AG10803 (cell line): ENCODE data around the gene PPP1R3A.

ENCODE experiments used
- DNase-seq: peaks from one replicate; pipeline ENCODE4 v3.0.0; 2010; ENCODE audit warnings: low read depth
- H3K4me3 ChIP-seq: 2 replicates; pipeline ENCODE4 v1.5.1; 2011; ENCODE audit warnings: mild to moderate bottlenecking, low read length, control low read depth
- TF ChIP-seq, protein P1 (sequence below): conservative IDR thresholded peaks from 2 replicates; pipeline ENCODE4 v1.5.1; 2011; ENCODE audit warnings: mild to moderate bottlenecking, low read length, control low read depth, inconsistent platforms

PPP1R3A gene

DNA sequence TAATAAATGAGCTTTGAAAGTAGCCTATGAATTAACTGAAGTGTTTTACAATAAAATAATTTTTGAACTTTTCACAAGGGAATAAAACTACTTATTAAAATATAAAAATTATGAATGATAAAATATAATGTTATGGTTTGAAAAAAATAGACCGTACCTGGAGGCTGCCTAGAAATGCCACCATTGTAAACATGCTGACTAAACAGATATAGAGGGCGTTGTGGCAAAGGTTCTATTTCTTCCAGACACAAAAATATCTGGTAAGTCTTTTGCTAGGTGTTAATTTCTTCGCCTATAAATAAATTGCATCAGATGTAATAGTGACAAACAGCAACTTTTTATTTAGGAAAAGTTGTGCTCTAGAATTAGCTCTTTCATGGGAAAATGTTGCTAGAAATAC lies 11.2 kb downstream of the PPP1R3A start:
- H3K4me3 ChIP-seq, result no peak overlapping the region
- TF ChIP-seq, protein P1, sequence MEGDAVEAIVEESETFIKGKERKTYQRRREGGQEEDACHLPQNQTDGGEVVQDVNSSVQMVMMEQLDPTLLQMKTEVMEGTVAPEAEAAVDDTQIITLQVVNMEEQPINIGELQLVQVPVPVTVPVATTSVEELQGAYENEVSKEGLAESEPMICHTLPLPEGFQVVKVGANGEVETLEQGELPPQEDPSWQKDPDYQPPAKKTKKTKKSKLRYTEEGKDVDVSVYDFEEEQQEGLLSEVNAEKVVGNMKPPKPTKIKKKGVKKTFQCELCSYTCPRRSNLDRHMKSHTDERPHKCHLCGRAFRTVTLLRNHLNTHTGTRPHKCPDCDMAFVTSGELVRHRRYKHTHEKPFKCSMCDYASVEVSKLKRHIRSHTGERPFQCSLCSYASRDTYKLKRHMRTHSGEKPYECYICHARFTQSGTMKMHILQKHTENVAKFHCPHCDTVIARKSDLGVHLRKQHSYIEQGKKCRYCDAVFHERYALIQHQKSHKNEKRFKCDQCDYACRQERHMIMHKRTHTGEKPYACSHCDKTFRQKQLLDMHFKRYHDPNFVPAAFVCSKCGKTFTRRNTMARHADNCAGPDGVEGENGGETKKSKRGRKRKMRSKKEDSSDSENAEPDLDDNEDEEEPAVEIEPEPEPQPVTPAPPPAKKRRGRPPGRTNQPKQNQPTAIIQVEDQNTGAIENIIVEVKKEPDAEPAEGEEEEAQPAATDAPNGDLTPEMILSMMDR, result no peak
- DNase-seq, result no peak

DNA sequence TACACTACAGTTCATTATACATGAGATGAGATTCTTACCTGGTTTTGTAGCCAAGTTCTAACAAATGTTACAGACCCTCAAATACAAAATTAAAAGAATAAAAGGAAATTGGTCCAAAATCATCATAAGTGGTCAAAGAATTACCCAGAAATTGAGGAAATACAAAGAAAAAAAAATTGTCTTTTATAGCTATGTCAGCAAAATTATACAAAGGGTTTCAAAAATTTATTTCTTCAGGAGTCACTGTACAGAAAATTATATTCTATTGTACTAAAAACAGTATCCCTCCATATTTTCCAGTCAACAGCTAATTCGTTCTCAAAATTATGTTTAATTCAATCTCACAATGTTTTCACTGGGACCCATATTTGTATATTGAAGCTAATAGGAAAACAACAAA lies 14.3 kb downstream of the PPP1R3A start:
- no peak overlapping the region for H3K4me3 ChIP-seq
- no peak for DNase-seq
- TF ChIP-seq, protein P1, result no peak

DNA sequence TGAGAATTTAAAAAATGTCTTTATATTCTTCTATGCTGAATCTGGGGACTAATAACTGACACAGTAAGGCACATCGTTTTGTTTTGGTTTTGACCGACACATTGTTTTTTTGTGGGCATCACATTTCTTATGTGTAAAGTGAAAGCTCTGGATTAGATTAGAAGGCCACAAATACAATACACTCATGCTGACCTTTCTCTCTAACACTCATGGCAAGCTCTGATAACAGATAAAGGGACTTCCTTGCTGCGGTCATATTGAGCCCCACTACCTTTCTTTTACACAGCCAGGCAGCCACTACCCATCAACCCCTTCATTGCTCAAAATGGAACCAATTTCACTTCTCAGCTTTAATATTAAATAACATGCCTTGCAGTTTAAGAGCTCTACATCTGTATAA lies 26.0 kb downstream of the PPP1R3A start:
- H3K4me3 ChIP-seq, result no peak overlapping the region
- DNase-seq, result no peak
- TF ChIP-seq, protein P1, result no peak

DNA sequence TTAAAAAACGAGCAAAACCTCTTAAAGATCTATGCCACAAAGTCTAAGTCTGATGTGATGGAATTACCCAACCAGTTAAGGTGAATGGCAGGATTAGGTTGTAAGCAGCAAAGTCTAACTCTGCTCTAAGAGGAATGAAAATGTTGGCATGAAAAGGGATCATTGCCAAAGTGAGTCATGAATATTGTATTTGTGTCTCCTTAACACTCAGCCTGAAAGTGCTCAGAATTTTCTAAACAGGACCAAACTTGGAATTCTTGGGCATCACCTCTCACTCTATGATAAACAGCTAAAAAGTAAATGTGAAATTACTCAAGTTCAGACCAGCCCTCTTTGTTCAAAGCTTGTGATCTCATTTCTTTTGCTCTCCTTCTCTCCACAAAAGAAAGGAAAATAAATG lies 27.0 kb downstream of the PPP1R3A start:
- DNase-seq, result peak; percentile 17
- TF ChIP-seq, protein P1, result no peak
- no peak overlapping the region for H3K4me3 ChIP-seq

DNA sequence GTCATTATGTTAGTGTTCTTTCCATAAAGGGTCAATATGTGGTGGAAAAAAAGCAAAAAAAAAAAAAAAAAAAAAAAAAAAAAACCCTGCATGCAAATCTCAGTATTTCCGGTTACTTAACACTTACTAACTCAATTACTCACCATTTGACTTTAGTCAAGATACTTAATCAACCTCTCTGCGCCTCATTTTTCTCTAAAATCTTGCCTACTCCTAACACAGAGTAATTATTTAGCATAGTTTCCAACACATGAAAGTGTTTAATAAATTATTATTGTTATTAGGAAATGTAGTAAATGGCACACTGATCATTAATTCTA lies 27.8 kb downstream of the PPP1R3A start:
- TF ChIP-seq, protein P1, result no peak
- H3K4me3 ChIP-seq, result no peak overlapping the region
- DNase-seq, result no peak

DNA sequence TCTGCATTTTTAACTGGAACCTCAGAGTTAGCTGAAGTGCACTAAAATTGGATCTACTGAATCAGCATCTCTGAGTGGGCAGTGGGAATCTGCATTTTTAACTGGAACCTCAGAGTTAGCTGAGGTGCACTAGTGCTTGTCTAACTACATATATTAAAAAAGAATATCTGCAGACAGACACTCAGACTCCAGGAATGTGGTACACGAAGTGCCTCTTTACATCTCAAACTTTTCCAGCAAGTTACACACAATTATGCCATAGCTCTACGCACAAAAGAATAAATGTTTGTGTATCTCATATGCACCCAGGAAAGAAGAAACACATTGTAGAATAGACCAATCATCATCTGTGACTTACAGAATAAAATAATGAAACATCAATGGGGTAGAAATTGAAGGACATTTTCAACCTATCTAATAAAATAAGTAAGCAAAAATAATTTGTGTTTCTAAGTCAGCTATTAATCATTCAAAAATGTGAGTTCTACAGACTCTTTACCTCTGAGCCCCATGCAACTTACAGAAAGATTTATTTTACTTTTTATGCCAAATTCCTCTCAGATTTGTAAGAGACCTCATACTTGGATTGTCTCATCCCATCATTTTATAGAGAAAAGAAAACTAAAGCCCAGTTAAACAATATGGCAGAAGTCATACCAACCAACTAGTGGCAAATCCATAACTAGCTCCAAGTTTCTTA lies 28.3 kb downstream of the PPP1R3A start:
- DNase-seq, result no peak
- TF ChIP-seq, protein P1, result no peak
- H3K4me3 ChIP-seq, result no peak overlapping the region

DNA sequence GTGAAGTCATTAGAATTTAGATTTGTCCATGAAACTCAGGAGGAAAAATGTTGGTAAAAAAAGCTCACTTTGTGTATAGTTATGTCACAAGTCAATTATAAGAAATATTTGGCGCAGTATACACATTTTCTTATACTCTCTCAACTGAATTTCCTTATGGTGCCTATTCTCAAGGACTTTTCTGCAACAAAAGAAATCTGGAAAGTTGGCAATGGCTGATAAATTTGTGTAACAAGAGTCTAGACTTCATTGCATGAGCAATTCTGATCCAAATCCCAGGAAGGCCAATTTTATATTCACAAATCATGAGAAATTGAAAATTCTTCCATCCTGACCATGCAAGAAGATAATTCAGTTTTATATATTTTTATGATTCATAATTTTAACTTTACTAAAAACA lies 35.7 kb downstream of the PPP1R3A start:
- TF ChIP-seq, protein P1, result no peak
- DNase-seq, result no peak
- no peak overlapping the region for H3K4me3 ChIP-seq
